HG03280 (cell line): Measurements from ENCODE around the gene ZNF12.

Experiments used
- ATAC-seq: cut with Tn5 transposase; IDR thresholded peaks from one replicate; pipeline ENCODE4 v1.9.1; 2021; ENCODE audit warnings: mild to moderate bottlenecking, moderate library complexity; ENCODE audit not compliant: unreplicated experiment

Gene ZNF12

GRCh38 chr7:6648066-6648814, 58.5 kb downstream of the ZNF12 start:
- no peak for ATAC-seq

- ATAC-seq: no peak
Observed at GRCh38 chr7:6647541-6647940, 59.2 kb downstream of the ZNF12 start.

GRCh38 chr7:6647080-6647479, 59.7 kb downstream of the ZNF12 start:
- no peak for ATAC-seq

- ATAC-seq: no peak
Observed at GRCh38 chr7:6646465-6646864, 60.3 kb downstream of the ZNF12 start.

- ATAC-seq: no peak
Observed at GRCh38 chr7:6644728-6645127, 62.0 kb downstream of the ZNF12 start.

GRCh38 chr7:6643915-6644625, 62.7 kb downstream of the ZNF12 start:
- ATAC-seq: no peak

- ATAC-seq: no peak
Observed at GRCh38 chr7:6642861-6643640, 63.7 kb downstream of the ZNF12 start.

- no peak for ATAC-seq
Observed at GRCh38 chr7:6642239-6642839, 64.4 kb downstream of the ZNF12 start.

- ATAC-seq: no peak
Observed at GRCh38 chr7:6641305-6642035, 65.3 kb downstream of the ZNF12 start.

- ATAC-seq: no peak
Observed at GRCh38 chr7:6640246-6640721, 66.5 kb downstream of the ZNF12 start.

GRCh38 chr7:6639627-6640026, 67.1 kb downstream of the ZNF12 start:
- ATAC-seq: no peak

- ATAC-seq: no peak
Observed at GRCh38 chr7:6639032-6639431, 67.7 kb downstream of the ZNF12 start.
